Esophagus muscularis mucosa (tissue), 4 donors: ENCODE data around the gene ROBO2. TPM values are rescaled to one million over a fixed set of nuclear protein-coding genes. Genes with fewer than 3 reads are reported as not detected.

ENCODE experiments used
- DNase-seq: peaks from one replicate; pipeline ENCODE4 v3.0.0-alpha.2; 2017; ENCODE audit errors: extremely low spot score
- H3K27ac ChIP-seq, 4 donors: fragments of 200-600 bp; sonication (generic); replicated peaks in 1 of 4; 1 replicate in 3 of 4; 2 replicates in 1 of 4; pipeline ENCODE4 v1.5.1; 2016 to 2019; ENCODE audit warnings: mild to moderate bottlenecking in 1 of 4
- H3K27me3 ChIP-seq, 4 donors: fragments of 200-600 bp; sonication (generic); one replicate each; pipeline versions ENCODE4 v1.5.1 to v1.6.0; 2016 to 2019
- H3K36me3 ChIP-seq, 4 donors: fragments of 200-600 bp; sonication (generic); one replicate each; pipeline ENCODE4 v1.5.1; 2016 to 2019
- H3K4me1 ChIP-seq, 4 donors: fragments of 200-600 bp; sonication (generic); one replicate each; pipeline ENCODE4 v1.5.1; 2016 to 2019
- H3K4me3 ChIP-seq, 4 donors: fragments of 200-600 bp; sonication (generic); 1 replicate in 2 of 4; 2 replicates in 2 of 4; pipeline ENCODE4 v1.5.1; 2016 to 2019; ENCODE audit warnings: mild to moderate bottlenecking in 4 of 4, moderate library complexity in 1 of 4
- H3K9me3 ChIP-seq, 4 donors: fragments of 200-600 bp; sonication (generic); 1 replicate in 3 of 4; 2 replicates in 1 of 4; pipeline ENCODE4 v1.5.1; 2016 to 2019
- EP300 ChIP-seq: sonication (generic); formaldehyde crosslinking; IDR thresholded peaks from one replicate; pipeline ENCODE4 v1.6.1; 2017; ENCODE audit warnings: antibody characterized with exemption
- POLR2A ChIP-seq: fragments of 450-650 bp; IDR thresholded peaks from one replicate; pipeline ENCODE4 v1.6.1; 2017; ENCODE audit warnings: antibody characterized with exemption, moderate library complexity, mild to moderate bottlenecking, low read depth
- POLR2AphosphoS5 ChIP-seq, 2 donors: sonication (generic); formaldehyde crosslinking; IDR thresholded peaks; one replicate each; pipeline ENCODE4 v1.6.1; 2017; ENCODE audit warnings: antibody characterized with exemption in 2 of 2
- WGBS: methylation state at CpG from one replicate; pipeline ENCODE4 v1.1.5; 2018; 5-methylcytosine and 5-hydroxymethylcytosine counted together
- intact Hi-C: fragments of 100-400 bp; cut with DNase I; formaldehyde crosslinking; loops from one replicate; pipeline ENCODE4 v1.15.1; 2023
- total RNA-seq, 4 donors: library from RNA; depleted of rRNA; stranded (reverse); fragments of >200 nt; gene quantifications; one replicate each; pipeline versions ENCODE4 v1.1.0 to v1.2.1, GENCODE V29; 2016
- TF ChIP-seq, protein P1 (sequence below), 3 experiments: fragments of 200-600 bp in 2 of 3; fragments of 450-650 bp in 1 of 3; sonication (generic) in 2 of 3; IDR thresholded peaks; one replicate each; pipeline ENCODE4 v1.5.1; 2017 to 2019; ENCODE audit warnings: antibody characterized with exemption in 3 of 3, mild to moderate bottlenecking in 2 of 3, moderate library complexity in 1 of 3

ROBO2 gene
- total RNA-seq, 4 donors from 2014 or later, result 0.83 to 2.1 (median 1.3) TPM

DNA sequence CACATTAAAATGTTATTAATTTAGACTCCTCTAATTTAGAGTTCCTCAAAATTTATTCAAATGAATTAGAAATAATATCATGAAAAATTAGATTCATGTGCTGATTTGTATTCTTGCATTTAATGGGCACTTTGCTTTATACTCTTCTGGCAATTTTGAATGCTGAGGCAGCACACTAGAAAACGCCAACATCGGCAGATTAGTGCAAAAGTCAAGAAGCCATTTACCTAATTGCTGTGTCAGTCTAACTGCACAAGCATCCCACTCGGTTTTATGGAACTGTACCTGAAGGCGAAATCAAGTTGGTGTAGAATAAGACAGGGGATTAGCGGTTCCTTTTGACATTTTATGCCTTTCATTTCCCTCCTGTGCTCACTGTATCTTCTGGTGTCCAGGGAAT is 382.0 kb downstream of the ROBO2 start:
- WGBS, result 85% methylated on average over 5 of the region's 5 CpGs
- intact Hi-C loops, result no loop called here
- TF ChIP-seq POLR2A (no peak), POLR2AphosphoS5 (IDR thresholded peaks at IDR 0.05) (no peak), EP300 (no peak)
- TF ChIP-seq, protein P1, sequence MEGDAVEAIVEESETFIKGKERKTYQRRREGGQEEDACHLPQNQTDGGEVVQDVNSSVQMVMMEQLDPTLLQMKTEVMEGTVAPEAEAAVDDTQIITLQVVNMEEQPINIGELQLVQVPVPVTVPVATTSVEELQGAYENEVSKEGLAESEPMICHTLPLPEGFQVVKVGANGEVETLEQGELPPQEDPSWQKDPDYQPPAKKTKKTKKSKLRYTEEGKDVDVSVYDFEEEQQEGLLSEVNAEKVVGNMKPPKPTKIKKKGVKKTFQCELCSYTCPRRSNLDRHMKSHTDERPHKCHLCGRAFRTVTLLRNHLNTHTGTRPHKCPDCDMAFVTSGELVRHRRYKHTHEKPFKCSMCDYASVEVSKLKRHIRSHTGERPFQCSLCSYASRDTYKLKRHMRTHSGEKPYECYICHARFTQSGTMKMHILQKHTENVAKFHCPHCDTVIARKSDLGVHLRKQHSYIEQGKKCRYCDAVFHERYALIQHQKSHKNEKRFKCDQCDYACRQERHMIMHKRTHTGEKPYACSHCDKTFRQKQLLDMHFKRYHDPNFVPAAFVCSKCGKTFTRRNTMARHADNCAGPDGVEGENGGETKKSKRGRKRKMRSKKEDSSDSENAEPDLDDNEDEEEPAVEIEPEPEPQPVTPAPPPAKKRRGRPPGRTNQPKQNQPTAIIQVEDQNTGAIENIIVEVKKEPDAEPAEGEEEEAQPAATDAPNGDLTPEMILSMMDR (IDR thresholded peaks at IDR 0.05), result no peak
- Histone ChIP-seq H3K36me3 (no peaks in the 10 kb centered on the region), H3K4me1 (no peaks in the 10 kb centered on the region), H3K4me3 (no peak overlapping the region), H3K27me3 (no peaks in the 10 kb centered on the region), H3K27ac (no peak overlapping the region), H3K9me3 (no peaks in the 10 kb centered on the region)
- no peak for DNase-seq

DNA sequence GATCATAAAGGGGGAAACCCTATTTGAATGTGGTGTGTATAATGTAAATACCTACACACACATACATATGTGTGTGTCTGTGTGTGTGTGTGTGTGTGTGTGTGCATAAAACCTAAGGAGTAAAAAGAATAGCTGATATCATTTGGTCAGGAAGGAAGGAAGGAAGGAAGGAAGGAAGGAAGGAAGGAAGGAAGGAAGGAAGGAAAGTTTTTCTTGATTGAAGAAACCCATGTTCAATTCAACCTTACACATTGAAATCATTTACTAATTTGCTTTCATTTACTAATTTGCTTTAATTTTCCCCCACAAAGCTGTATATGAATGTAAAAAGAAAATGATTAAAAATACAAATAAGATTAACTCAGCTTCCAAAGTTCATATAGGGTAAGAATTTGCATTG is 386.6 kb downstream of the ROBO2 start:
- TF ChIP-seq, protein P1 (IDR thresholded peaks at IDR 0.05), result no peak
- TF ChIP-seq POLR2AphosphoS5 (IDR thresholded peaks at IDR 0.05), result no peak
- no peak for TF ChIP-seq POLR2A
- no peak for TF ChIP-seq EP300
- Histone ChIP-seq H3K36me3 (no peaks in the 10 kb centered on the region), H3K4me3 (no peak overlapping the region), H3K4me1 (no peaks in the 10 kb centered on the region), H3K27me3 (no peaks in the 10 kb centered on the region), H3K27ac (no peak overlapping the region), H3K9me3 (no peaks in the 10 kb centered on the region)
- intact Hi-C loops, result no loop called here
- DNase-seq, result no peak

DNA sequence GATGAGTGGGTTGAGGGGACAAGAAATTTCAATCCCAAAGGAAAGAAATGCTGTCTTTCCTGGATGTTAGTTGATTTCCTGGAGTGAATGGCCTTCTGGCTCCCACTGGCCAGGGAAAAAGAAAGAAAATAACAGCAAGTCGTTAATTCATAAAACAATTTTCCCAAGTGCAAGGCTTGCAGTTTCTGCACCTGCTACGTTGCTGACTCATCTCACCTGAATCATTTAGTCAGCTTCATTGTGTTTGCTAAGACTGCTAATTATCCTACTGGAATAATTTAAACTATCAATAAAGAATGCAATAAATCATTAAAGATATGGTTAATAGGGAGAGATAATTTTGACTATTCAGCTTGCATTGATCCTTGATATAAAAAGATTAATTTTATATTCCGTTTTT is 387.6 kb downstream of the ROBO2 start:
- H3K4me1 ChIP-seq, result no peaks in the 10 kb centered on the region
- H3K27ac ChIP-seq, result no peak overlapping the region
- H3K36me3 ChIP-seq, result no peaks in the 10 kb centered on the region
- H3K27me3 ChIP-seq, result no peaks in the 10 kb centered on the region
- no peak for DNase-seq
- 91% methylated on average over 3 of the region's 3 CpGs for WGBS
- no peak overlapping the region for H3K4me3 ChIP-seq
- no peaks in the 10 kb centered on the region for H3K9me3 ChIP-seq
- intact Hi-C loops, result no loop called here
- TF ChIP-seq EP300 (no peak), POLR2A (no peak), POLR2AphosphoS5 (IDR thresholded peaks at IDR 0.05) (no peak)
- TF ChIP-seq, protein P1 (IDR thresholded peaks at IDR 0.05), result no peak

DNA sequence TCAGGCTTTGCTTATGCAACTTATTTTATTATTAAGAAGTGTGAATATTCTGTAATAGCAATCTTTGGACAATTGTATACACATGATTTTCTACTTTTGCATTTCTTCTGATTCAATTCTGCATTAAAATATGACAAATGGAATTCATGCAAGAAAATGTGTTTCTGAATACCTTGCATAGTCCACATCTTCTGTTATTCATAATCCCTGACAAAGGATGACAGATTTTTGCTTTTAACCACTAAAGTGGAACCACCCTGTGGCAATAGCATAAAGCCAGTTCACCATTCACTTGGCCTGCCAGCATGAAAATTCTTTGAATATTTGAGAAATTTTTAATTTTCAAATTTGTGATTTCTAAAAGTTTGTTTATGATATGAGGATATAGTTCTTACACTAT is 397.0 kb downstream of the ROBO2 start:
- Histone ChIP-seq H3K27me3 (no peaks in the 10 kb centered on the region), H3K4me1 (no peaks in the 10 kb centered on the region), H3K4me3 (no peak overlapping the region), H3K36me3 (no peaks in the 10 kb centered on the region), H3K27ac (no peak overlapping the region), H3K9me3 (no peaks in the 10 kb centered on the region)
- intact Hi-C loops, result no loop called here
- no peak for DNase-seq
- TF ChIP-seq POLR2A (no peak), POLR2AphosphoS5 (IDR thresholded peaks at IDR 0.05) (no peak), EP300 (no peak)
- TF ChIP-seq, protein P1 (IDR thresholded peaks at IDR 0.05), result no peak

DNA sequence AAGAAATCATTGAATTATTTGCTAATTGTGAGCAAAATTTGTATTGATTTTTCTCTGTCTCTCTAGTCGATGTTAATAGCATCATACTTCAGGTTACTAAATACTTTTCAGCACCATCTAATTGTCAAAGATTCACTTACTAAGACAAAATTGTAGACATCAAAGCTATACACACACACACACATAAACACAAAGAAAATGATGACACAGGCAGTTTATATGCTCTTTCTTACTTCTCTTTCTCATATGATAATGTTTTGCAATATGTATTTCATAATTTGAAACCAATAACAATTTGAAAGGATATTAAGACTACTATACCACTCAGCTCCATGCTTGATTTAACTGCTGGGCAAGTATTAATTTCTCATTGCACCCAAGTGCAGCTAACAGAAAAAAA is 406.2 kb downstream of the ROBO2 start:
- 94% methylated on average over 1 of the region's 1 CpG for WGBS
- TF ChIP-seq, protein P1 (IDR thresholded peaks at IDR 0.05), result no peak
- Histone ChIP-seq H3K4me3 (no peak overlapping the region), H3K36me3 (no peaks in the 10 kb centered on the region), H3K27ac (no peak overlapping the region), H3K27me3 (no peaks in the 10 kb centered on the region), H3K4me1 (no peaks in the 10 kb centered on the region), H3K9me3 (no peaks in the 10 kb centered on the region)
- intact Hi-C loops, result no loop called here
- no peak for DNase-seq
